AG09319 (cell line): Measurements from ENCODE around the gene FXYD3.

Experiments used
- DNase-seq: peaks from one replicate; pipeline ENCODE4 v3.0.0-alpha.2; 2010; ENCODE audit warnings: low read depth; ENCODE audit errors: extremely low read depth
- CTCF ChIP-seq: IDR thresholded peaks from 2 replicates; pipeline ENCODE4 v1.5.1; 2011; ENCODE audit warnings: low read depth, mild to moderate bottlenecking, inconsistent platforms, low read length, moderate library complexity

Gene FXYD3

GRCh38 chr19:35161434-35161743 lies 45.8 kb downstream of the FXYD3 start:
- DNase-seq = no peak

GRCh38 chr19:35162471-35163326 lies 47.1 kb downstream of the FXYD3 start:
- DNase-seq = no peak
- no peak for TF ChIP-seq CTCF

More at GRCh38 chr19:35161434-35161743, 45.8 kb downstream of the FXYD3 start:
- no peak for TF ChIP-seq CTCF

GRCh38 chr19:35164418-35164817 lies 48.8 kb downstream of the FXYD3 start:
- no peak for TF ChIP-seq CTCF
- DNase-seq = no peak

GRCh38 chr19:35165200-35166058 lies 49.8 kb downstream of the FXYD3 start:
- no peak for TF ChIP-seq CTCF
- no peak for DNase-seq

- no peak for TF ChIP-seq CTCF
- DNase-seq = no peak
Observed at GRCh38 chr19:35166100-35167063, 50.8 kb downstream of the FXYD3 start.

- DNase-seq = no peak
- TF ChIP-seq CTCF = no peak
Observed at GRCh38 chr19:35167251-35168119, 51.9 kb downstream of the FXYD3 start.
